OCI-LY1 (cell line): Measurements from ENCODE around the gene DLG5.

ENCODE experiments used
- CTCF ChIP-seq: fragments of 200-600 bp; sonication (generic), shearing (Covaris generic); IDR thresholded peaks from 2 replicates; pipeline ENCODE4 v1.5.1; 2017; ENCODE audit warnings: mild to moderate bottlenecking, antibody characterized with exemption, low read length, moderate library complexity, mixed read lengths
- EZH2 ChIP-seq: fragments of 200-600 bp; sonication (generic), shearing (Covaris generic); IDR thresholded peaks from 2 replicates; pipeline ENCODE4 v1.8.0; 2017; ENCODE audit warnings: borderline replicate concordance, mixed run types, mild to moderate bottlenecking, antibody characterized with exemption, low read length, moderate library complexity, mixed read lengths

GRCh38 chr10:77744245-77744644 is 182.3 kb downstream of the DLG5 start:
- TF ChIP-seq EZH2 (no peak), CTCF (no peak)
